ENCODE measurements around the gene NFIC. TPM values are rescaled to one million over a fixed set of nuclear protein-coding genes. Genes with fewer than 3 reads are reported as not detected.

Gene NFIC
- total RNA-seq, 1 experiment from 2014 or later, result 0.82 TPM

- no peak for DNase-seq
- Histone ChIP-seq H3K9me2 (replicated peaks; ENCODE audit: insufficient read depth, low read length) (no peaks in the 10 kb centered on the region), H2AFZ (ENCODE audit: low read length) (no peak overlapping the region), H3K4me3 (ENCODE audit: low read length) (no peak overlapping the region), H4K20me1 (ENCODE audit: insufficient read depth, low read depth, low read length) (peaks cover 55% of the 10 kb centered on the region; the same call in 1 of the 2 replicates), H3K9ac (ENCODE audit: low read length) (no peak overlapping the region), H3K27ac (ENCODE audit: low read length) (no peak overlapping the region), H3K4me2 (ENCODE audit: low read depth, low read length, poor library complexity, severe bottlenecking) (no peak overlapping the region), H3K9me3 (ENCODE audit: low read length) (no peaks in the 10 kb centered on the region), H3K36me3 (ENCODE audit: insufficient read depth, low read length) (no peaks in the 10 kb centered on the region), H3K4me1 (ENCODE audit: low read length) (no peaks in the 10 kb centered on the region), H3K27me3 (ENCODE audit: low read length) (no peaks in the 10 kb centered on the region), H3K79me2 (ENCODE audit: low read length) (no peaks in the 10 kb centered on the region)
Observed at GRCh38 chr19:3366753-3367627, 607 bp downstream of the NFIC start.

GRCh38 chr19:3367628-3368440 is 1.5 kb downstream of the NFIC start:
- no peaks in the 10 kb centered on the region for H3K4me1 ChIP-seq (ENCODE audit: low read length)
- H3K27me3 ChIP-seq (ENCODE audit: low read length), result no peaks in the 10 kb centered on the region
- no peak overlapping the region for H2AFZ ChIP-seq (ENCODE audit: low read length)
- H3K27ac ChIP-seq (ENCODE audit: low read length), result no peak overlapping the region
- H3K4me2 ChIP-seq (ENCODE audit: low read depth, low read length, poor library complexity, severe bottlenecking), result no peak overlapping the region
- H3K4me3 ChIP-seq (ENCODE audit: low read length), result no peak overlapping the region
- H3K9me2 ChIP-seq (replicated peaks; ENCODE audit: insufficient read depth, low read length), result no peaks in the 10 kb centered on the region
- no peaks in the 10 kb centered on the region for H3K79me2 ChIP-seq (ENCODE audit: low read length)
- no peak for DNase-seq
- H3K9ac ChIP-seq (ENCODE audit: low read length), result no peak overlapping the region
- H3K9me3 ChIP-seq (ENCODE audit: low read length), result no peaks in the 10 kb centered on the region
- no peaks in the 10 kb centered on the region for H3K36me3 ChIP-seq (ENCODE audit: insufficient read depth, low read length)
- H4K20me1 ChIP-seq (ENCODE audit: insufficient read depth, low read depth, low read length), result peaks cover 52% of the 10 kb centered on the region; the same call in 1 of the 2 replicates

DNA sequence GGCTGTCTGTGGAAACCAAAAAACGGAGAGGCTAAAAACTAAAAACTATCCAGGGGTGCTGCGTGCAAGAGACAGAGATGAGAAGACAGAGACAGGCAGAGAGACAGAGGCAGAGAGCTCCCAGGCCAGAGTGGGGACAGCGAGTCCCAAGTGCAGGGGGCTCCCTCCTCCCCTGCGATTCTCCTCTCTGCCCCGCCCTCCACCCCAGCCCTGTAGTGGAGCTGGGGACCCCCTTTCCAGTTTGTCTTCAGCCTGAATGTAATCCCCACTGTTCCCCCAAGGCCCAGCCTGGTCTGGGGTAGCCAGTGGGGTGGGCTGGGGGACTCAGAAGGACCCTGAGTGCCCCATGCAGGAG is 2.0 kb downstream of the NFIC start:
- H3K9ac ChIP-seq (ENCODE audit: low read length), result no peak overlapping the region
- H3K4me1 ChIP-seq (ENCODE audit: low read length), result no peaks in the 10 kb centered on the region
- no peaks in the 10 kb centered on the region for H3K27me3 ChIP-seq (ENCODE audit: low read length)
- H3K36me3 ChIP-seq (ENCODE audit: insufficient read depth, low read length), result no peaks in the 10 kb centered on the region
- peaks cover 56% of the 10 kb centered on the region; the same call in 1 of the 2 replicates for H4K20me1 ChIP-seq (ENCODE audit: insufficient read depth, low read depth, low read length)
- no peak for DNase-seq
- no peak overlapping the region for H3K4me3 ChIP-seq (ENCODE audit: low read length)
- H3K9me3 ChIP-seq (ENCODE audit: low read length), result no peaks in the 10 kb centered on the region
- no peaks in the 10 kb centered on the region for H3K9me2 ChIP-seq (replicated peaks; ENCODE audit: insufficient read depth, low read length)
- H3K4me2 ChIP-seq (ENCODE audit: low read depth, low read length, poor library complexity, severe bottlenecking), result no peak overlapping the region
- no peaks in the 10 kb centered on the region for H3K79me2 ChIP-seq (ENCODE audit: low read length)
- H2AFZ ChIP-seq (ENCODE audit: low read length), result no peak overlapping the region
- H3K27ac ChIP-seq (ENCODE audit: low read length), result no peak overlapping the region

- H3K36me3 ChIP-seq (ENCODE audit: insufficient read depth, low read length), result no peaks in the 10 kb centered on the region
- H3K27ac ChIP-seq (ENCODE audit: low read length), result no peak overlapping the region
- no peak overlapping the region for H2AFZ ChIP-seq (ENCODE audit: low read length)
- H3K4me1 ChIP-seq (ENCODE audit: low read length), result no peaks in the 10 kb centered on the region
- no peak overlapping the region for H3K4me3 ChIP-seq (ENCODE audit: low read length)
- DNase-seq, result no peak
- H3K27me3 ChIP-seq (ENCODE audit: low read length), result no peaks in the 10 kb centered on the region
- no peaks in the 10 kb centered on the region for H3K9me2 ChIP-seq (replicated peaks; ENCODE audit: insufficient read depth, low read length)
- H3K9me3 ChIP-seq (ENCODE audit: low read length), result no peaks in the 10 kb centered on the region
- H3K79me2 ChIP-seq (ENCODE audit: low read length), result no peaks in the 10 kb centered on the region
- H4K20me1 ChIP-seq (ENCODE audit: insufficient read depth, low read depth, low read length), result peaks cover 59% of the 10 kb centered on the region; the same call in 1 of the 2 replicates
- H3K9ac ChIP-seq (ENCODE audit: low read length), result no peak overlapping the region
- H3K4me2 ChIP-seq (ENCODE audit: low read depth, low read length, poor library complexity, severe bottlenecking), result no peak overlapping the region
Observed at GRCh38 chr19:3368848-3369336, 2.5 kb downstream of the NFIC start.

DNA sequence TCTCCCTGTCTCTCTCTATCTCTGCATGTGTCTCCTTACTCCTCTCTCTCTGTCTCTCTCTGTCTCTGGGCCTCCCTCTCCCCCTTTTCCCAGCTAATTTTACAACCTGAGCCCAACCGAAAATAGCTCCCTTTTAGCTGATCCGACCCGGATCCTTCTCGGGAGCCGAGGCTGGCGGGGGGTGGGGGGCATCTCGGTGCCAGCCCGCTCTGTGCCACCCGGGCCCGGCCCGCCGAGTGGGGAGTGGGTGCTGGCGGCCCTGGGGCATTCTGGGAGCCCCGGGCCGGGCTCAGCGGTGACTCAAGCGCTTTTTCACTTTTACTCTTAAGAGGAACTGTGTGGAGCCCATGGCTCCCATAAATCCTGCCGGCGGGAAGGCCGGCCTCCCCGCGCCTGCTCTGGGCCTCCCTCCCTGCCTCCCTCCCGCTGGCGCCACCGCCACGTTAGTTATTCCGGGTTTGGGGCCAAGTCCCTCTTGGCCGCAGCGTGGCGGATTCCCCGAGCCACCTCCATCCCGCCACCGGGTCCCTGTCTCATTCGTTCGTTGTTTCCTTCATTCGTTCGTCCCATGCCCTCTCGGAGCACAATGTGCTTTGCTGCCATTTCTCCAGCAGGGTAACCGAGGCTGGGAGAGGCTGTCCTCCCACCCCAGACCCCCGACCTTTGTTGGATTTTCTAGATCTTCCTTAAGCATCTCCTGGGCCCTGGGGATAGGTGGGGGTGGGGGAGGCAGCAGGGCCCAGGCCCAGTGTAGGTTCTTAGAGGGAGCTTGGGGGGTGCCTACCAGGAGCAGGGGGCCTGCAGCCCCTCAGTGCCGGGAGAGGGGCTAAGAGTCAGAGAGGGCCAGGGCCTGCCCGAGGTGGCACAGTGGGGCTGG is 3.2 kb downstream of the NFIC start:
- Histone ChIP-seq H2AFZ (ENCODE audit: low read length) (no peak overlapping the region), H3K4me3 (ENCODE audit: low read length) (no peak overlapping the region), H3K79me2 (ENCODE audit: low read length) (no peaks in the 10 kb centered on the region), H3K27me3 (ENCODE audit: low read length) (no peaks in the 10 kb centered on the region), H3K4me2 (ENCODE audit: low read depth, low read length, poor library complexity, severe bottlenecking) (no peak overlapping the region), H3K27ac (ENCODE audit: low read length) (no peak overlapping the region), H4K20me1 (ENCODE audit: insufficient read depth, low read depth, low read length) (peaks cover 60% of the 10 kb centered on the region; the same call in 1 of the 2 replicates), H3K9me3 (ENCODE audit: low read length) (no peaks in the 10 kb centered on the region), H3K36me3 (ENCODE audit: insufficient read depth, low read length) (no peaks in the 10 kb centered on the region), H3K4me1 (ENCODE audit: low read length) (no peaks in the 10 kb centered on the region), H3K9ac (ENCODE audit: low read length) (no peak overlapping the region), H3K9me2 (replicated peaks; ENCODE audit: insufficient read depth, low read length) (no peaks in the 10 kb centered on the region)
- no peak for DNase-seq

DNA sequence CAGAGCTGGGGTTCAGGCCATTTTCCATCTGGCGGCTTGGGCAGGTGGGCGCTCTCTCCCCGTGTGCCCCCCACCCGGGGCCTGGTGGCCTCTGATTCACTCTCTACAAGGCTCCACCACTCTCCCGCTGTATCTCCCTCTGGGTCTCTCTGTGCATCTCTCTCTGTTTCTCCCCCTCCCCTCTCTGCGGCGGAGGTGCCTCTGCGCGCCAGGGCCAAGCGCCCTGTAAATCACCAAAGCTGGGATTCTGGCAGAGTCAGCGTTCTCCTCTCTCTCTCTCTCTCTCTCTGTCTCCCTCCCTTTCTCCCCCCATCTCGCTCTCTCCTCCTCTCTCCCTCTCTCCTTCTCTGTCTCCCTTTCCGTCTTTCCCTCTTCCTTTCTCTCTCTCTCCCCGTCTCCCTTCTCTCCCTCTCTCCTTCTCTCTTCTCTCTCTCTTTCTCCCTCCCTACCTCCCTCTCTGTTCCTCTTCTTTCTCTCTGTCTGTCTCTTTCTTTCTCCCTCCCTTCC is 3.9 kb downstream of the NFIC start:
- Histone ChIP-seq H3K4me1 (ENCODE audit: low read length) (no peaks in the 10 kb centered on the region), H2AFZ (ENCODE audit: low read length) (no peak overlapping the region), H3K9ac (ENCODE audit: low read length) (no peak overlapping the region), H3K4me2 (ENCODE audit: low read depth, low read length, poor library complexity, severe bottlenecking) (no peak overlapping the region), H3K79me2 (ENCODE audit: low read length) (no peaks in the 10 kb centered on the region), H4K20me1 (ENCODE audit: insufficient read depth, low read depth, low read length) (peaks cover 56% of the 10 kb centered on the region; the same call in 1 of the 2 replicates), H3K9me2 (replicated peaks; ENCODE audit: insufficient read depth, low read length) (no peaks in the 10 kb centered on the region), H3K27me3 (ENCODE audit: low read length) (no peaks in the 10 kb centered on the region), H3K4me3 (ENCODE audit: low read length) (no peak overlapping the region), H3K36me3 (ENCODE audit: insufficient read depth, low read length) (no peaks in the 10 kb centered on the region), H3K9me3 (ENCODE audit: low read length) (no peaks in the 10 kb centered on the region), H3K27ac (ENCODE audit: low read length) (no peak overlapping the region)
- DNase-seq, result no peak

DNA sequence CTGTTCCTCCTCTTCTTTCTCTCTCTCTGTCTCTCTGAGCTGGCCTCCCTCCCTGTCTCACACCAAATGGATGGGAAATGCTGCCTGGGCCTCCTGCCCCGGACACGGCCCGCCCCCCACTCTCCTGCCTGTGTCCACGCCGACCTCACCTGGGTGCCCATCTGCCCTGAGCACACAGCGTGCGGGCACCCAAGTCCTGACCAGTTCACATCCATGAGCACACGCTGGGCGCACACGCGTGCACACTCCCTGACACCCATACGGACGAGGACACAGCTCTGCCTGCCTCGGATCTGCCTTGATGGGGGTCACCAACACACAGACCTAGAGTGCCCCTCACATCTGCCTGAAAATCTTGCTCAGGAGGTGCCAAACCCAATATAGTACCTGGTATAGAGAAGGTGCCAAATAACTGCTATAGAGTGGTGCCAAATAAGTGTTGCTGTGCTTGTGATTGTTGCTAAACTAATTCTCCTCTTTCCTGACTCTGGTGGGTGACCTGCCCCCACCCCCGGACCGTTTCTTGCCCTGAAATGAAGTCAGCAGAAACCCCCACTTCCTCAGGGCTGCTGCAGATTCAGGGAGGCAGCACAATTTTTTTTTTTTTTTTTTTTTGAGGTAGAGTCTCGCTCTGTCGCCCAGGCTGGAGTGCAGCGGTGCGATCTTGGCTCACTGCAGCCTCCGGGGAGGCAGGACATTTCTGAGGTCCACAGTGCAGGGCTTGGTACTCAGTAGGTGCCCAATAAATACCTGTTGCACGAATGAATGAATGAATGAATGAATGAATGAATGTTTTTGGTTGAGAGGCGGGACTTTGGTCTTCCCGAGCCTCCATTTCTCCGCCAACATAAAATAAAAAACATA is 4.6 kb downstream of the NFIC start:
- Histone ChIP-seq H2AFZ (ENCODE audit: low read length) (no peak overlapping the region), H3K79me2 (ENCODE audit: low read length) (no peaks in the 10 kb centered on the region), H3K4me2 (ENCODE audit: low read depth, low read length, poor library complexity, severe bottlenecking) (no peak overlapping the region), H3K9me2 (replicated peaks; ENCODE audit: insufficient read depth, low read length) (no peaks in the 10 kb centered on the region), H3K4me3 (ENCODE audit: low read length) (no peak overlapping the region), H3K9ac (ENCODE audit: low read length) (no peak overlapping the region), H3K36me3 (ENCODE audit: insufficient read depth, low read length) (no peaks in the 10 kb centered on the region), H3K4me1 (ENCODE audit: low read length) (no peaks in the 10 kb centered on the region), H4K20me1 (ENCODE audit: insufficient read depth, low read depth, low read length) (peaks cover 57% of the 10 kb centered on the region; the same call in 1 of the 2 replicates), H3K9me3 (ENCODE audit: low read length) (no peaks in the 10 kb centered on the region), H3K27ac (ENCODE audit: low read length) (no peak overlapping the region), H3K27me3 (ENCODE audit: low read length) (no peaks in the 10 kb centered on the region)
- DNase-seq, result no peak
